HepG2 (cell line): Measurements from ENCODE around the gene SAMD10. TPM values are rescaled to one million over a fixed set of nuclear protein-coding genes. Genes with fewer than 3 reads are reported as not detected.

Source experiments
- FOXK2 ChIP-seq: fragments of 450-650 bp; IDR thresholded peaks from 2 replicates; pipeline ENCODE4 v1.6.1; 2016
- IKZF5 ChIP-seq: IDR thresholded peaks from 2 replicates; pipeline ENCODE4 v1.6.1; 2018; ENCODE audit warnings: missing genetic modification reagents, mild to moderate bottlenecking, missing compliant biosample characterization
- KAT7 ChIP-seq: IDR thresholded peaks from 2 replicates; pipeline ENCODE4 v1.6.1; 2018; ENCODE audit warnings: borderline replicate concordance, missing compliant biosample characterization
- KDM1A ChIP-seq: IDR thresholded peaks from 2 replicates; pipeline ENCODE4 v1.6.1; 2016; ENCODE audit warnings: missing compliant biosample characterization
- MAFF ChIP-seq: IDR thresholded peaks from 2 replicates; pipeline ENCODE4 v1.6.1; 2011; ENCODE audit warnings: low read depth, low read length, improper control_type of control experiment
- MTF2 ChIP-seq: sonication (generic); formaldehyde crosslinking; IDR thresholded peaks from 2 replicates; pipeline ENCODE4 v1.5.0; 2020; ENCODE audit warnings: missing genetic modification reagents, borderline replicate concordance
- NR2F2 ChIP-seq: IDR thresholded peaks from 2 replicates; pipeline ENCODE4 v1.6.1; 2012; ENCODE audit warnings: low read depth, inconsistent platforms, borderline replicate concordance
- PAX8 ChIP-seq: sonication (generic); formaldehyde crosslinking; IDR thresholded peaks from 2 replicates; pipeline ENCODE4 v1.8.0; 2022; ENCODE audit warnings: mild to moderate bottlenecking, missing genetic modification reagents, borderline replicate concordance
- RNF2 ChIP-seq: fragments of 450-650 bp; conservative IDR thresholded peaks from 2 replicates; pipeline ENCODE4 v1.6.1; 2016; ENCODE audit warnings: low read depth
- SAP130 ChIP-seq: IDR thresholded peaks from 2 replicates; pipeline ENCODE4 v1.6.1; 2016; ENCODE audit warnings: low read depth
- SP5 ChIP-seq: IDR thresholded peaks from 2 replicates; pipeline ENCODE4 v1.6.1; 2016; ENCODE audit warnings: low read depth, borderline replicate concordance
- YEATS2 ChIP-seq: sonication (generic); formaldehyde crosslinking; IDR thresholded peaks from 2 replicates; pipeline ENCODE4 v1.4.0; 2020; ENCODE audit warnings: missing genetic modification reagents, borderline replicate concordance
- ZBTB42 ChIP-seq: sonication (generic); formaldehyde crosslinking; IDR thresholded peaks from 2 replicates; pipeline ENCODE4 v1.5.0; 2020; ENCODE audit warnings: mild to moderate bottlenecking, missing genetic modification reagents
- ZNF143 ChIP-seq: sonication (generic); formaldehyde crosslinking; IDR thresholded peaks from 2 replicates; pipeline ENCODE4 v1.4.0; 2020; ENCODE audit warnings: missing genetic modification reagents
- ZNF160 ChIP-seq: sonication (generic); formaldehyde crosslinking; IDR thresholded peaks from 2 replicates; pipeline ENCODE4 v1.8.0; 2022; ENCODE audit warnings: mild to moderate bottlenecking, inconsistent platforms, missing genetic modification reagents
- ZNF180 ChIP-seq: sonication (generic); formaldehyde crosslinking; IDR thresholded peaks from 2 replicates; pipeline ENCODE4 v1.4.0; 2020; ENCODE audit warnings: low read depth, missing genetic modification reagents, borderline replicate concordance
- ZNF264 ChIP-seq: sonication (generic); formaldehyde crosslinking; IDR thresholded peaks from 2 replicates; pipeline ENCODE4 v1.4.0; 2020; ENCODE audit warnings: missing genetic modification reagents
- ZNF891 ChIP-seq: sonication (generic); formaldehyde crosslinking; IDR thresholded peaks from 2 replicates; pipeline ENCODE4 v1.5.0; 2020; ENCODE audit warnings: mild to moderate bottlenecking, missing genetic modification reagents
- polyA plus RNA-seq, 8 experiments: library from polyadenylated mRNA; depleted of rRNA in 3 of 8; stranded (reverse) in 7 of 8; unstranded in 1 of 8; fragments of >200 nt; fragmentation: Illumina TruSeq in 4 of 8; extraction: Trizol in 4 of 8; gene quantifications; 2 replicates each; pipeline versions ENCODE4 v1.2.1 to v1.2.3, GENCODE V29; 2011 to 2016; ENCODE audit warnings: low read depth in 4 of 8, missing spikeins in 1 of 8, mixed read lengths in 1 of 8; ENCODE audit not compliant: insufficient read depth in 1 of 8
- total RNA-seq, 5 experiments: library from RNA; depleted of rRNA; stranded (reverse); fragments of >200 nt; fragmentation: Illumina TruSeq; extraction: Trizol; gene quantifications; 2 replicates each; pipeline ENCODE4 v1.2.3, GENCODE V29; 2016; ENCODE audit warnings: low read depth in 1 of 5
- TF ChIP-seq, protein P1 (sequence below): sonication (generic); formaldehyde crosslinking; IDR thresholded peaks from 2 replicates; pipeline ENCODE4 v1.5.1; 2020; ENCODE audit warnings: missing genetic modification reagents, mild to moderate bottlenecking, borderline replicate concordance
- TF ChIP-seq, protein P2 (sequence below): sonication (generic); formaldehyde crosslinking; conservative IDR thresholded peaks from 2 replicates; pipeline ENCODE4 v1.8.0; 2022; ENCODE audit warnings: missing genetic modification reagents
- TF ChIP-seq, protein P3 (sequence below): sonication (generic); formaldehyde crosslinking; IDR thresholded peaks from 2 replicates; pipeline ENCODE4 v1.4.0; 2020; ENCODE audit warnings: low read depth, mild to moderate bottlenecking, missing genetic modification reagents
- TF ChIP-seq, protein P4 (sequence below): sonication (generic); formaldehyde crosslinking; IDR thresholded peaks from 2 replicates; pipeline ENCODE4 v1.8.1; 2023; ENCODE audit warnings: mild to moderate bottlenecking, inconsistent platforms, moderate library complexity, missing genetic modification reagents, borderline replicate concordance

The SAMD10 gene
- total and polyA plus RNA-seq, 2 of the 13 experiments (the other 11 are each of a cell fraction or from before 2014, with no cell fraction given): 6.1 to 11.0 TPM

DNA sequence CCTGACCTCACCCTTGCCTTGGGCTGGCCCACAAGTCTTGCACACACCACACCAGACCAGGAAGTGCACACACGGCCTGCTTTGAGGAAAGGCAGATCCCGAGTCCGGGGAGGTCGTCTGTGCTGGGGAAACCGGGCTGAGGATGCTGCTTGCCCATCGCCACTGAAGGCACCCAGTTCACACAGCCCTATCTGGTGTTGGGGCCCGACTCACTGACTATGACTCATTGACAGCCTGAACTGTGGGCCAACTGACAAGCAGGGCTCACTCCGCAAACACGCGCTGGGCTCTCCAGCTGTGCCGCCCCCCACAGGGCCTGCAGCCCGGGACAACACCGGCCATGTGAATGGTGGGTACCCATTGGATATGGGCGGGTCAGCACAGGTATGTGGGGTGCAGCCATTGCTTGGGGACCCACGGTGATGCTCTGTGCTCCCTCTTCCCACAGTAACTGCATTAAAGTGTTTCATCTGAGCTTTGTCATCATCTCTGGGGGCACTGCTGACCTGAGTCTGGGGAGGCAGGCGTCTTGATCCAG lies 1.6 kb downstream of the SAMD10 start (continued):
- TF ChIP-seq, protein P1, sequence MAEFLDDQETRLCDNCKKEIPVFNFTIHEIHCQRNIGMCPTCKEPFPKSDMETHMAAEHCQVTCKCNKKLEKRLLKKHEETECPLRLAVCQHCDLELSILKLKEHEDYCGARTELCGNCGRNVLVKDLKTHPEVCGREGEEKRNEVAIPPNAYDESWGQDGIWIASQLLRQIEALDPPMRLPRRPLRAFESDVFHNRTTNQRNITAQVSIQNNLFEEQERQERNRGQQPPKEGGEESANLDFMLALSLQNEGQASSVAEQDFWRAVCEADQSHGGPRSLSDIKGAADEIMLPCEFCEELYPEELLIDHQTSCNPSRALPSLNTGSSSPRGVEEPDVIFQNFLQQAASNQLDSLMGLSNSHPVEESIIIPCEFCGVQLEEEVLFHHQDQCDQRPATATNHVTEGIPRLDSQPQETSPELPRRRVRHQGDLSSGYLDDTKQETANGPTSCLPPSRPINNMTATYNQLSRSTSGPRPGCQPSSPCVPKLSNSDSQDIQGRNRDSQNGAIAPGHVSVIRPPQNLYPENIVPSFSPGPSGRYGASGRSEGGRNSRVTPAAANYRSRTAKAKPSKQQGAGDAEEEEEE (CRISPR knock-in tag): no peak
- TF ChIP-seq ZNF180 (CRISPR knock-in tag) (no peak), NR2F2 (no peak), KAT7 (peak; percentile 51; the same call in 1 of the 2 replicates), PAX8 (0 out of 2 replicates have a peak, but pooled peaks have one; percentile 66), RNF2 (peak; percentile 74; the same call in 1 of the 2 replicates), ZBTB42 (CRISPR knock-in tag) (no peak), YEATS2 (CRISPR knock-in tag) (peak; percentile 74), KDM1A (peak; percentile 59; the same call in 1 of the 2 replicates), SAP130 (CRISPR knock-in tag) (peak; percentile 100), FOXK2 (no peak), ZNF160 (peak; percentile 60), ZNF143 (CRISPR knock-in tag) (peak; percentile 67; the same call in 1 of the 2 replicates), SP5 (CRISPR knock-in tag) (peak; percentile 41; the same call in 1 of the 2 replicates), IKZF5 (CRISPR knock-in tag) (peak; percentile 71; the same call in 1 of the 2 replicates), MAFF (no peak), ZNF264 (CRISPR knock-in tag) (no peak), MTF2 (CRISPR knock-in tag) (peak; percentile 68; the same call in 1 of the 2 replicates), ZNF891 (CRISPR knock-in tag) (peak; percentile 32; the same call in 1 of the 2 replicates)
- TF ChIP-seq, protein P2, sequence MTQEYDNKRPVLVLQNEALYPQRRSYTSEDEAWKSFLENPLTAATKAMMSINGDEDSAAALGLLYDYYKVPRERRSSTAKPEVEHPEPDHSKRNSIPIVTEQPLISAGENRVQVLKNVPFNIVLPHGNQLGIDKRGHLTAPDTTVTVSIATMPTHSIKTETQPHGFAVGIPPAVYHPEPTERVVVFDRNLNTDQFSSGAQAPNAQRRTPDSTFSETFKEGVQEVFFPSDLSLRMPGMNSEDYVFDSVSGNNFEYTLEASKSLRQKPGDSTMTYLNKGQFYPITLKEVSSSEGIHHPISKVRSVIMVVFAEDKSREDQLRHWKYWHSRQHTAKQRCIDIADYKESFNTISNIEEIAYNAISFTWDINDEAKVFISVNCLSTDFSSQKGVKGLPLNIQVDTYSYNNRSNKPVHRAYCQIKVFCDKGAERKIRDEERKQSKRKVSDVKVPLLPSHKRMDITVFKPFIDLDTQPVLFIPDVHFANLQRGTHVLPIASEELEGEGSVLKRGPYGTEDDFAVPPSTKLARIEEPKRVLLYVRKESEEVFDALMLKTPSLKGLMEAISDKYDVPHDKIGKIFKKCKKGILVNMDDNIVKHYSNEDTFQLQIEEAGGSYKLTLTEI (CRISPR knock-in tag): no peak
- TF ChIP-seq, protein P3, sequence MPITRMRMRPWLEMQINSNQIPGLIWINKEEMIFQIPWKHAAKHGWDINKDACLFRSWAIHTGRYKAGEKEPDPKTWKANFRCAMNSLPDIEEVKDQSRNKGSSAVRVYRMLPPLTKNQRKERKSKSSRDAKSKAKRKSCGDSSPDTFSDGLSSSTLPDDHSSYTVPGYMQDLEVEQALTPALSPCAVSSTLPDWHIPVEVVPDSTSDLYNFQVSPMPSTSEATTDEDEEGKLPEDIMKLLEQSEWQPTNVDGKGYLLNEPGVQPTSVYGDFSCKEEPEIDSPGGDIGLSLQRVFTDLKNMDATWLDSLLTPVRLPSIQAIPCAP (CRISPR knock-in tag): 0 out of 2 replicates have a peak, but pooled peaks have one; percentile 70
- TF ChIP-seq, protein P4, sequence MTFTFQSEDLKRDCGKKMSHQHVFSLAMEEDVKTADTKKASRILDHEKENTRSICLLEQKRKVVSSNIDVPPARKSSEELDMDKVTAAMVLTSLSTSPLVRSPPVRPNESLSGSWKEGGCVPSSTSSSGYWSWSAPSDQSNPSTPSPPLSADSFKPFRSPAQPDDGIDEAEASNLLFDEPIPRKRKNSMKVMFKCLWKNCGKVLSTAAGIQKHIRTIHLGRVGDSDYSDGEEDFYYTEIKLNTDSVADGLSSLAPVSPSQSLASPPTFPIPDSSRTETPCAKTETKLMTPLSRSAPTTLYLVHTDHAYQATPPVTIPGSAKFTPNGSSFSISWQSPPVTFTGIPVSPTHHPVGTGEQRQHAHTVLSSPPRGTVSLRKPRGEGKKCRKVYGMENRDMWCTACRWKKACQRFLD (CRISPR knock-in tag): peak; percentile 73; the same call in 1 of the 2 replicates
